AG04449 (cell line): ENCODE data around the gene LRRTM3.

ENCODE experiments used
- CTCF ChIA-PET: fragments of 350-600 bp; formaldehyde crosslinking; extraction: SDS; loops from one replicate; lab custom pipeline; 2021; ENCODE audit warnings: antibody characterized with exemption; lab: Yijun Ruan, JAX
- POLR2A ChIA-PET: fragments of 400-600, 350-600 bp; formaldehyde crosslinking; extraction: SDS; loops from one replicate; lab custom pipeline; 2020; ENCODE audit warnings: antibody characterized with exemption, inconsistent platforms; lab: Yijun Ruan, JAX
- DNase-seq: peaks from one replicate; pipeline ENCODE4 v3.0.0-alpha.2; 2010; ENCODE audit warnings: low read depth, low spot score
- H3K4me3 ChIP-seq: 2 replicates; pipeline ENCODE4 v1.5.1; 2011; ENCODE audit warnings: low read depth, mild to moderate bottlenecking, control low read depth, low read length
- CTCF ChIP-seq: IDR thresholded peaks from one replicate; pipeline ENCODE4 v1.5.1; 2011; ENCODE audit warnings: mild to moderate bottlenecking, moderate library complexity, low read length, control low read depth, inconsistent platforms; ENCODE audit not compliant: insufficient read depth; ENCODE audit errors: missing control alignments

Gene LRRTM3

GRCh38 chr10:67011981-67012380, 86.1 kb downstream of the LRRTM3 start:
- POLR2A ChIA-PET: no interaction called here
- no peak for TF ChIP-seq CTCF
- CTCF ChIA-PET: no interaction called here
- DNase-seq: no peak
- H3K4me3 ChIP-seq: no peak overlapping the region

GRCh38 chr10:67015225-67015624, 89.4 kb downstream of the LRRTM3 start:
- ChIA-PET CTCF (no interaction called here), POLR2A (no interaction called here)
- no peak for TF ChIP-seq CTCF
- DNase-seq: no peak
- H3K4me3 ChIP-seq: no peak overlapping the region

GRCh38 chr10:67017218-67017617, 91.4 kb downstream of the LRRTM3 start:
- no peak for DNase-seq
- CTCF ChIA-PET: no interaction called here
- no peak for TF ChIP-seq CTCF
- no peak overlapping the region for H3K4me3 ChIP-seq
- POLR2A ChIA-PET: no interaction called here

- ChIA-PET CTCF (no interaction called here), POLR2A (no interaction called here)
- TF ChIP-seq CTCF: no peak
- no peak for DNase-seq
- H3K4me3 ChIP-seq: no peak overlapping the region
Observed at GRCh38 chr10:67022099-67022498, 96.3 kb downstream of the LRRTM3 start.

- H3K4me3 ChIP-seq: no peak overlapping the region
- no peak for TF ChIP-seq CTCF
- no peak for DNase-seq
- ChIA-PET CTCF (no interaction called here), POLR2A (no interaction called here)
Observed at GRCh38 chr10:67033878-67034277, 108.0 kb downstream of the LRRTM3 start.

GRCh38 chr10:67036808-67037207, 111.0 kb downstream of the LRRTM3 start:
- ChIA-PET POLR2A (no interaction called here), CTCF (no interaction called here)
- H3K4me3 ChIP-seq: no peak overlapping the region
- DNase-seq: no peak
- TF ChIP-seq CTCF: no peak
